Measurements from ENCODE around the gene EGFL6. TPM values are rescaled to one million over a fixed set of nuclear protein-coding genes. Genes with fewer than 3 reads are reported as not detected.

EGFL6 gene
- total RNA-seq, 2 experiments from 2014 or later, result 2.1 to 2.7 TPM

GRCh38 chrX:13581554-13581953 is 12.2 kb downstream of the EGFL6 start:
- H3K4me3 Mint-ChIP-seq, result no peak overlapping the region
- H3K4me1 Mint-ChIP-seq (ENCODE audit: low read depth), result no peaks in the 10 kb centered on the region
- no peak for TF ChIP-seq CTCF (IDR thresholded peaks at IDR 0.05)
- intact Hi-C loops (cut with micrococcal nuclease), result no loop called here
- no peaks in the 10 kb centered on the region for H3K36me3 Mint-ChIP-seq (ENCODE audit: low read depth)
- peaks cover 11% of the 10 kb centered on the region for H3K27me3 Mint-ChIP-seq
- H3K27ac Mint-ChIP-seq, result no peak overlapping the region
- DNase-seq (no peak), ATAC-seq (no peak)
- POLR2A ChIA-PET, result no interaction called here
- CTCF ChIA-PET, result no interaction called here
- H3K9me3 Mint-ChIP-seq, result no peaks in the 10 kb centered on the region

- Mint-ChIP-seq H3K27ac (no peak overlapping the region), H3K36me3 (ENCODE audit: low read depth) (no peaks in the 10 kb centered on the region), H3K4me3 (no peak overlapping the region), H3K4me1 (ENCODE audit: low read depth) (no peaks in the 10 kb centered on the region), H3K9me3 (no peaks in the 10 kb centered on the region), H3K27me3 (peaks cover 4% of the 10 kb centered on the region)
- intact Hi-C loops (cut with micrococcal nuclease), result no loop called here
- CTCF ChIA-PET, result no interaction called here
- POLR2A ChIA-PET, result no interaction called here
- DNase-seq (no peak), ATAC-seq (no peak)
- TF ChIP-seq CTCF (IDR thresholded peaks at IDR 0.05), result no peak
These were observed 18.5 kb downstream of the EGFL6 start for GRCh38 chrX:13587786-13588477.

GRCh38 chrX:13590207-13590606 is 20.8 kb downstream of the EGFL6 start:
- POLR2A ChIA-PET, result no interaction called here
- DNase-seq, result no peak
- no peak overlapping the region for H3K4me3 Mint-ChIP-seq
- peaks cover 5% of the 10 kb centered on the region for H3K27me3 Mint-ChIP-seq
- no peaks in the 10 kb centered on the region for H3K9me3 Mint-ChIP-seq
- CTCF ChIA-PET, result no interaction called here
- no peak for ATAC-seq
- no peaks in the 10 kb centered on the region for H3K4me1 Mint-ChIP-seq (ENCODE audit: low read depth)
- no peak overlapping the region for H3K27ac Mint-ChIP-seq
- no peaks in the 10 kb centered on the region for H3K36me3 Mint-ChIP-seq (ENCODE audit: low read depth)
- intact Hi-C loops (cut with micrococcal nuclease), result no loop called here
- no peak for TF ChIP-seq CTCF (IDR thresholded peaks at IDR 0.05)

- H3K27me3 Mint-ChIP-seq, result peaks cover 5% of the 10 kb centered on the region
- TF ChIP-seq CTCF (IDR thresholded peaks at IDR 0.05), result no peak
- H3K36me3 Mint-ChIP-seq (ENCODE audit: low read depth), result no peaks in the 10 kb centered on the region
- ATAC-seq, result no peak
- H3K4me1 Mint-ChIP-seq (ENCODE audit: low read depth), result no peaks in the 10 kb centered on the region
- CTCF ChIA-PET, result no interaction called here
- no peak overlapping the region for H3K27ac Mint-ChIP-seq
- POLR2A ChIA-PET, result no interaction called here
- H3K4me3 Mint-ChIP-seq, result no peak overlapping the region
- intact Hi-C loops (cut with micrococcal nuclease), result no loop called here
- no peaks in the 10 kb centered on the region for H3K9me3 Mint-ChIP-seq
- no peak for DNase-seq
These were observed 21.5 kb downstream of the EGFL6 start for GRCh38 chrX:13590914-13591313.

- no peak for ATAC-seq
- intact Hi-C loops (cut with micrococcal nuclease), result no loop called here
- Mint-ChIP-seq H3K27ac (no peak overlapping the region), H3K9me3 (no peaks in the 10 kb centered on the region), H3K27me3 (peaks cover 4% of the 10 kb centered on the region), H3K4me3 (no peak overlapping the region), H3K36me3 (ENCODE audit: low read depth) (no peaks in the 10 kb centered on the region), H3K4me1 (ENCODE audit: low read depth) (no peaks in the 10 kb centered on the region)
- DNase-seq, result no peak
- ChIA-PET POLR2A (no interaction called here), CTCF (no interaction called here)
- no peak for TF ChIP-seq CTCF (IDR thresholded peaks at IDR 0.05)
These were observed 28.5 kb downstream of the EGFL6 start for GRCh38 chrX:13597874-13598273.

All from activated CD8-positive, alpha-beta T cell treated with anti-CD3 and anti-CD28 coated beads for 36 hours (primary cell).